ENCODE measurements around the gene INHBA.
A peak's percentile ranks its signal among the peaks of the same experiment; 100 is the strongest.

The INHBA gene

DNA sequence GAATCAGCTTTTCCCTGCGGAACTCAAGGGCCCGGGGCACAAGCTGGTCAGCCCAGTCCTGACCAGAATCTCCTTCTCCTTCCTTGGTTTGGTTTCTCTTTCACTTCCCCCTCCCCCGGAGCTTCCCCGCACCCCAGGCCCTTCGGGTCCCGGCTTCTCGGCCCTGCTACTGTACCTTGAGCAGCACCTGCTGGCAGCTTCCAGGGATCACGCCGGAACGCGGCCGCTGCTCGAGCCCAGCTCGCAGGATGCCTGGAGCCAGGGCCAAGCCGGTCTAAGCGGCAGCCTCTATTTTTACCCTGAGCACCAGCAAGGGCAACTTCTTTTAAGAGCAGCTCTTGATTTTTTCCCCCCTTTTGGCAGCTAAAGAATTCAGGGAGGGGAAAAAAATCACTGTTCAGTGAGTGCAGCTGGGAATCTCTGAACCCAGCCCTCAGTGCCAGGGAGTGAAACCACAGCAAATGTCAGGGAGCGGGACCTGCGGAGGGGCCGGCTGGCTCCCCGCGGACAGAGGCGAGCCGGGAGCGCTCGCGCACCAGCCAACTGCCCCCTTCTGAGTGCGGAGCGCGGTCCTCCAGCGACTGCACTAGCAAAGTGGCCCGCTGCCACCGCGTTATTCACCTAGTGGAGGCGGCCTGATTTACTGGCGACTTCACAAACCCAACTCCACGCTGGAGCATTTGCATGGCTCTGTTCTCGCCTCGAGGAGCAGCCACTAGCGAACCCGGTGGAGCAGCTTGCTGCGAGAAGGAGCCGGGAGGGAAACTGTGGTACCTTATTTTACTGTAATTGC is 2.4 kb upstream of the INHBA start:
- peak; percentile 82 for TF ChIP-seq CTCF (IDR thresholded peaks at IDR 0.05; ENCODE audit: insufficient read depth, low read length, poor library complexity, severe bottlenecking)
- H3K36me3 ChIP-seq (ENCODE audit: control insufficient read depth, insufficient read depth, low read length), result no peaks in the 10 kb centered on the region
- H3K27me3 ChIP-seq (replicated peaks; ENCODE audit: control insufficient read depth, insufficient read depth, low read length), result no peaks in the 10 kb centered on the region; the same call in 1 of the 2 replicates
- peak overlapping the region; percentile 57 for H3K4me3 ChIP-seq (replicated peaks; ENCODE audit: low read depth, low read length)
- DNase-seq (ENCODE audit: extremely low read depth, insufficient read length), result peak; percentile 78

DNA sequence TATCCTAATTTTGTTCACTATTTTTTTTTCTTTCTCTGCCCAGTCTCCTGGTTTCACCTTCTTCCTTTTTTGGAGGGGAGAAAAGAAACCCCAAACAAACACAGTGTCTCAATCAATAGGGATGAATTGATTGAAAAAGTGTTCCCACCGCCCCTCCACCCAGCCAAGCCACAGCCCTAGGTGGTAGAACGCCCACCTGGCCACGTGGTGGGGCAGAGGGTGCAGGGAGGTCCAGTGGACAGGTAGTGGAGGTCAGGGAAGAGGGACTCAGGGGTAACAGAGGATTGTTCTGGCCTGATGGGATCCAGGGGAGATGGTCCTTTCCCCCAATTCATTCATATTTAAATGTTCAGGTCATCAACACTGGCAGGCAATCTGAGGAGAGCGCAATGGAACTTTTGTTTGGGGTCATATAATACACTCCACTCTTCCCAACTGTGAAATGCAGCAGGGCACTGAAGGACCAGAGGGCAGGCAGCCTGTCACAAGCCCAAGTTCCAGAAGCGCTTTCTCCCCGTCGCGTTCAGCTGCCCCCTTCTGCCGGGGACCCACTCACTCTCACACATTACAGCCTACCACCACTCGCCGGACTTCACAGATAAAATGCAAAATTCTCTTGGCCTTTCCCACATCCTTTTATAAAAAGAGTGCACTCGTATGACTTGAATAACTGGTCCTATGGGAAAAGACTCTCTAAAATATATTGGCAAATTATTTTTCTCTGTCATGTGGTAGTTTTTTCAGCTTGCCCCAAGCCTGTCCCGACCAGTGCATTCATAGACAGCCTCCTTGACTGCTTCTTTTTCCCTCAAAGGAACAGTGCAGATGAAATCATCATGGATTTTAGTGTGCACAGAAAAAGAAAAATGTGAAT is 1.6 kb downstream of the INHBA start:
- DNase-seq (ENCODE audit: extremely low read depth, insufficient read length), result no peak
- Histone ChIP-seq H3K4me3 (replicated peaks; ENCODE audit: low read depth, low read length) (no peak overlapping the region), H3K27me3 (replicated peaks; ENCODE audit: control insufficient read depth, insufficient read depth, low read length) (no peaks in the 10 kb centered on the region; the same call in 1 of the 2 replicates), H3K36me3 (ENCODE audit: control insufficient read depth, insufficient read depth, low read length) (no peaks in the 10 kb centered on the region)
- TF ChIP-seq CTCF (IDR thresholded peaks at IDR 0.05; ENCODE audit: insufficient read depth, low read length, poor library complexity, severe bottlenecking), result no peak

DNA sequence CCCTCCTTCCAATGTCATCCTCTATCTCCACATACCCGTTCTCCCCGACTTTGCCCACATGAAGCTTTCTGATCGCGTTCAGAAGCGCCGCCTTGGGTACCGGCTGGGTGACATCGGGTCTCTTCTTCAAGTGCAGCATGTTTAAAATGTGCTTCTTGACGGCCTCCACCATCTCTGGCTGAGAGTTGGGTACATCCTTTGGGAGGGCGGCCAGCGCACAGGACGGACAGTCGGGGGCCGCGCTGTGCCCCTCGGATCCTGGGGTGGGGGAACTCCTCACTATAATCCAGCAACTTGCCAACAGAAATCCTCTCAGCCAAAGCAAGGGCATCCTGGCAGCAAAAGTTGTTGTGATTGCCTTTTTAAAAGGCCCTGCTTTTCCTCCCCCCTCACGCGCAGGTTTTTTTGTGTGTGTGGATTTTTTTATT is 2.8 kb downstream of the INHBA start:
- no peak for DNase-seq (ENCODE audit: extremely low read depth, insufficient read length)
- H3K4me3 ChIP-seq (replicated peaks; ENCODE audit: low read depth, low read length), result no peak overlapping the region
- no peak for TF ChIP-seq CTCF (IDR thresholded peaks at IDR 0.05; ENCODE audit: insufficient read depth, low read length, poor library complexity, severe bottlenecking)
- no peaks in the 10 kb centered on the region for H3K36me3 ChIP-seq (ENCODE audit: control insufficient read depth, insufficient read depth, low read length)
- H3K27me3 ChIP-seq (replicated peaks; ENCODE audit: control insufficient read depth, insufficient read depth, low read length), result no peaks in the 10 kb centered on the region; the same call in 1 of the 2 replicates

DNA sequence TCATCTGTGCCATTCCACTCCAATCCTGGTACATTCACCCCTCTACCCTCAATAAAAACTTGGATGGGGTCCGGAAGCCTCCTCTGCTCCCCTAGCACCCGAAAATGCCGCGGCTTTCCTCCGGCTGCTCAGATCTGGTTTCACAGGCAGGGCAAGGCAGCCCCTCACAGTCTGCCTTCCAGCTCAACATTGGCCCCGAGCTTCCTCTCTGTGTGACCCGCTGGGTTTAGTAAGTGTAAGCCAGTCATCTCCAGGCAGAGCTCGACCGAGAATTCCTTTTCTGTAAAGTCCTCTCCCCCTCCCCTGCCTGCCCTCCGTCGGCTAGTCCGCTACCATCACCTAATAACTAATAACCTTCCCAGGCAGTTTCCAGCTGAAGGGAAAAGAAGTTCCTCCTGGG is 3.4 kb downstream of the INHBA start:
- no peaks in the 10 kb centered on the region; the same call in 1 of the 2 replicates for H3K27me3 ChIP-seq (replicated peaks; ENCODE audit: control insufficient read depth, insufficient read depth, low read length)
- TF ChIP-seq CTCF (IDR thresholded peaks at IDR 0.05; ENCODE audit: insufficient read depth, low read length, poor library complexity, severe bottlenecking), result no peak
- H3K4me3 ChIP-seq (replicated peaks; ENCODE audit: low read depth, low read length), result no peak overlapping the region
- H3K36me3 ChIP-seq (ENCODE audit: control insufficient read depth, insufficient read depth, low read length), result no peaks in the 10 kb centered on the region
- no peak for DNase-seq (ENCODE audit: extremely low read depth, insufficient read length)

- H3K36me3 ChIP-seq (ENCODE audit: control insufficient read depth, insufficient read depth, low read length), result no peaks in the 10 kb centered on the region
- H3K27me3 ChIP-seq (replicated peaks; ENCODE audit: control insufficient read depth, insufficient read depth, low read length), result no peaks in the 10 kb centered on the region; the same call in 1 of the 2 replicates
- no peak for DNase-seq (ENCODE audit: extremely low read depth, insufficient read length)
- TF ChIP-seq CTCF (IDR thresholded peaks at IDR 0.05; ENCODE audit: insufficient read depth, low read length, poor library complexity, severe bottlenecking), result no peak
- H3K4me3 ChIP-seq (replicated peaks; ENCODE audit: low read depth, low read length), result no peak overlapping the region
Observed at GRCh38 chr7:41698726-41699125, 4.2 kb downstream of the INHBA start.
